SU-DHL-6 (cell line): ENCODE data around the gene ZNF175.

ENCODE experiments used
- CTCF ChIP-seq: fragments of 200-600 bp; sonication (generic); IDR thresholded peaks from one replicate; pipeline ENCODE4 v1.5.1; 2017; ENCODE audit warnings: antibody characterized with exemption, mild to moderate bottlenecking, low read length, moderate library complexity; ENCODE audit not compliant: insufficient read depth, poor library complexity, severe bottlenecking
- EZH2phosphoT487 ChIP-seq: fragments of 200-600 bp; sonication (generic), shearing (Covaris generic); conservative IDR thresholded peaks from 2 replicates; pipeline ENCODE4 v1.6.1; 2018; ENCODE audit warnings: mild to moderate bottlenecking, antibody characterized with exemption, low read length, moderate library complexity, mixed read lengths

- no peak for TF ChIP-seq CTCF
- no peak for TF ChIP-seq EZH2phosphoT487
Measured at GRCh38 chr19:51571599-51571998, 516 bp downstream of the ZNF175 start.
